Stimulated activated CD4-positive, alpha-beta T cell treated with anti-CD3 and anti-CD28 coated beads, Interleukin-12 subunit alpha, Interleukin-12 subunit beta, amount 100 ng/mL, for 24 hours (primary cell): ENCODE results near the gene NFAM1.

Experiments
- DNase-seq, 2 experiments: peaks; one replicate each; pipeline ENCODE4 v3.0.0-alpha.2; 2020; ENCODE audit warnings: low read depth in 2 of 2

NFAM1 gene

DNA sequence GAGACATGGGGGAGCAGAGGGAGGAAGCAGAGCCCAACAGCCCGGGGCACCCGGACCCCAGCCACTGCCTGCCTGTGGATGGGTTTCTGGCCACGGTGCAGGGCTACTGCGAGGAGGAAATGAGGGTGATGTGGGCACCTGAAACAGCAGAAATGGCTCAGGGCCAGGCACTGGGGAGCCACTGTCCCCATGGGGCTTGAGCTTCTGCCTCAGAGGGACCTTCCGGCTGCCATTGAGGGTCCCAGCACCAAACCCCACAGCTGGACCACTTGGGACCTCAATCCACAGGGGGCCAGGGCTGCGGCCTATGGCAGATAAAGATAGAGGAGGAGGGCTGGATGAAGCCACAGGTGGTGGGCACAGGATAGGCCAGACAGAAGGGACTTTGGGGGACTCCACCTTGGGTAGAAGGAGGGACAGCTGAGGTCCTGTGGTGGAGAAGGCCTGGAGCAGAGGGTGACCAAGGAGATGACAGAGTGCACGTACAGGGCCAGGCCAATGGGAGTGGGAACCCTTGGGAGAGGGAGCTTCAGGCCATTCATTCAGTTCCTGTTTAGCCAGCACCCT is 48.3 kb downstream of the NFAM1 start:
- DNase-seq, result no peak

GRCh38 chr22:42383287-42383686 is 48.9 kb downstream of the NFAM1 start:
- DNase-seq, result no peak

DNA sequence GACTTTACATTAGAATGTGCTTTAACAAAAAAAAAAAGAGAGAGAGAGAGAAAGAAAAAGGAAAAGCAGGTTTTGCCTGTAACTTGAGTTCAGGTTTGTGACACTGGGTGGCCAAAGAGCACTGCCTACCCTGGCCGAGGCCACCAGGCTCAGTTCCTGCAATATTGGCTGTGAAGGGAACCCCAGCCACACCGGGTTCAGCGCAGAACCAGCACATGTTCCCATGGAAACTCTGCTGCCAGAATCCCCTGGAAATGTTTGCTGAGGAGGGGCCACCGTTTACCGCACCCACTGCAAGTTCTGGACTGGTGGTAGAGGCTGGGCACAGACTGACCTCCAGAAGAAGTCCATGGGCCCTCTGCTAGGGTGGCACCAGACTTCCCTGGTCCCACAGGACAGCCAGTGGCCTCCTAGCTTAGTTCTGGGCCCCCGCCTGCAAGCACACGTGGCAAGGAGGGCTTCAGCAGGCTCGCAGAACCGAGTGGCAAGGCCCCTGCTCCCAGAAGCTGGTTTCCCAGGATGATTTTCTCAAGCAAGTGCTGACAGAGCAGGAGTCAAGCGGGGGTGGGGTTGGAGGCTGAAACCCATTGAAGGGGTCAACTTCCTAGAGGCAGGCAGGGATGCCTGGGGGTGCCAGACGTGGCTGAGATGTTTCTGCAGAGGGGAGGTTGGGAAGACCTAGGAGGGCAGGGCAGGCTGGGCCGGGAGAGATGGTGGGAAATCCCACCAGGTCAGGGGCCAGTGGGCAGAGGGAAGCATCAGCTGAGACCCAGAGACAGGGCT is 51.2 kb downstream of the NFAM1 start:
- no peak for DNase-seq

- no peak for DNase-seq
Measured at GRCh38 chr22:42379966-42380537, 52.2 kb downstream of the NFAM1 start.

- DNase-seq, result no peak
Measured at GRCh38 chr22:42376711-42377554, 55.3 kb downstream of the NFAM1 start.

- no peak for DNase-seq
Measured at GRCh38 chr22:42375982-42376381, 56.2 kb downstream of the NFAM1 start.

GRCh38 chr22:42372976-42373375 is 59.2 kb downstream of the NFAM1 start:
- no peak for DNase-seq

GRCh38 chr22:42371501-42371900 is 60.7 kb downstream of the NFAM1 start:
- no peak for DNase-seq

GRCh38 chr22:42371099-42371498 is 61.1 kb downstream of the NFAM1 start:
- no peak for DNase-seq

- DNase-seq, result peak; percentile 67 to 79
Measured at GRCh38 chr22:42369250-42370041, 62.8 kb downstream of the NFAM1 start.

GRCh38 chr22:42368379-42369249 is 63.6 kb downstream of the NFAM1 start:
- DNase-seq, result no peak

- DNase-seq, result no peak
Measured at GRCh38 chr22:42367980-42368378, 64.2 kb downstream of the NFAM1 start.

- no peak for DNase-seq
Measured at GRCh38 chr22:42366806-42367581, 65.2 kb downstream of the NFAM1 start.

- no peak for DNase-seq
Measured at GRCh38 chr22:42365942-42366695, 66.1 kb downstream of the NFAM1 start.

DNA sequence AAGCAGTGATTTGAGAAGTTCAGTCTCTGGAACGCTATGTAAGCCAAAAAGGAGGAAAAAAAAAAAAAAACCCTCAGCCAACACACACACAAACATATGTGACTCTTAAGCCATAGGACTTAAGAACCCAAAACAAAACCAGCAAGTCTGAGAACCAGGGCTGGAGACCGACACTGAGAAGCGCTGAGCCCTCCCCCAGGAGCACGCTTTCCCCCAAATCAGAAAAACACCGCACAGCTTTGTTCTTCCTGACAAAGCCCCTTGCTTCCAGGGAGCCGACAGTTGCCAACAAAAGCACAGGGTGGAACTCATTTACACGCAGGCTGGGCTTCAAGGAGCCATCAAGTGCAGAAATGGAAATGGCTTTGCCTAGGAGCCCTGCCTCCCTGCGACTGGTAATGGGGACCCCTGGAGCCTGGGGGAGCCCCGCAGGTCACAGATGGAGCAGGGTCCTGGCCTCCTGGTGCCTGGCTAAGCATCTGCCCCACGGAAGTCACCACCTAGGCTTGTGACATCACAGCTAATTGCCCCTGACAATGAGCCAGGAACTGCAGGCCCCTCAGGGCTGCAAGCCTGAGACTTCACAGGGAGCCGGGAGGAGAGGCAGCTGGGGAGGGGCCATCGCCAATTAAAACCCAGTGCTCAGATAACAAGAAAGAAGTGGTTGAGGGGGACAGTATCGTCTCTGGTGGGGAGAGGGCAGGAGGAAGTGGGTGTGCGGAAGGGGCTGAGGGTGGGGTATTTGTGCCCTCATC is 66.9 kb downstream of the NFAM1 start:
- no peak for DNase-seq

GRCh38 chr22:42364604-42365110 is 67.5 kb downstream of the NFAM1 start:
- no peak for DNase-seq

DNA sequence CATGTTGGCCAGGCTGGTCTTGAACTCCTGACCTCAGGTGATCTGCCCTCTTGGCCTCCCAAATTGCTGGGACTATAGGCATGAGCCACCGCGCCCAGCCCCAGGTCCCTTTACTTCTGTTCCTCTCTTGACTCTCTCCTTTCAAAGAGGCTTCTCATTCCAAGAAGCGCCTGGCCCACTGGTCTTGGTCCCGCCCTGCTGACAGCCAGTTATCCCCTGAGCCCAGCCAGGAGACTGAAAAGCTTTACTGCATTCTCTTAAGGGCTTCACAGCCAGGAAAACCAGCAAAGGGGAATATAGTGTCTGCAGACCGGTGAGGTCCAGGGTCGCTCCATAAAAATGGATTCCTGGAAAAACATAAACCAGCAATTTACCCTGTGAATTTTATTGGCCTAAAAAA is 68.3 kb downstream of the NFAM1 start:
- DNase-seq, result no peak

GRCh38 chr22:42361523-42361922 is 70.7 kb downstream of the NFAM1 start:
- no peak for DNase-seq
